GM18517 (cell line): ENCODE results near the gene DNAJC3.
"Not testable (repeated sequence)": the region's sequence is repeated elsewhere in the genome, so short reads cannot be mapped to it uniquely, and the experiment has no call there.

Experiments used
- ATAC-seq: cut with Tn5 transposase; IDR thresholded peaks from one replicate; pipeline ENCODE4 v1.9.1; 2021; ENCODE audit warnings: mild to moderate bottlenecking, moderate library complexity; ENCODE audit not compliant: unreplicated experiment

The DNAJC3 gene

DNA sequence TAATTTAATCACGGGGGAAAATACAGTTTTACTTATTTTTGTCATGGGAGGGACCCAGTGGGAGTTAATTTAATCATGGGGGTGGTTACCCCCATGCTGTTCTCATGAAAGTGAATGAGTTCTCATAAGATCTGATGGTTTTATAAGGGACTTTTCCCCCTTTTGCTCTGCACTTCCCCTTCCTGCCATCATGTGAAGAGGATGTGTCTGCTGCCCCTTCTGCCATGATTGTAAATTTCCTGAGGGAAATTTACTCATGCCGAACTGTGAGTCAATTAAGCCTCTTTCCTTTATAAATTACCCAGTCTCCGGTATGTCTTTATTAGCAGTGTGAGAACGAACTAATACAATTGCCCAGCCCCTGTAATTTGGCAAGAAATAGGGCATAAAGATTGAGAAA is 35.9 kb downstream of the DNAJC3 start:
- ATAC-seq: not testable (repeated sequence)

DNA sequence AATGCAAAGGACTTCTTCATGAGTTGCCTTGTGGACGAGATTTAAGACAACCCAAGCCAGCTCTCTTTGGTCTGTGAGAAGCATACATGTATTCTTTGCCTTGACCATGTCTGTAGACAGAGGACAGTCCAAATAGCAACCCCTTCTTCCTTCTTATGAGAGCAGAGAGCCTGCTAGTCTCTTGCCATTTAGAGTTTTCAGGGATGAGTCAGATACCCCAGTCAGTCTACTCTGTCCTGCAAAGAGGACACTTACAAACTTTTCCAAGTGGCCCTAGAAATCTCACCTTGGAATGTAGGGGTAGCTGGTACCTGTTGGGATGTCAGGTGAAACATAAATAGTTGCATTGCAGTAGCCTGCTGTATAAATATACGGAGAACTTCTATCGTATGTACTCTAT is 36.7 kb downstream of the DNAJC3 start:
- ATAC-seq: no peak

GRCh38 chr13:95714142-95714832 is 37.3 kb downstream of the DNAJC3 start:
- no peak for ATAC-seq

GRCh38 chr13:95716231-95716630 is 39.3 kb downstream of the DNAJC3 start:
- ATAC-seq: no peak

- ATAC-seq: no peak
Measured at GRCh38 chr13:95722241-95722640, 45.3 kb downstream of the DNAJC3 start.

DNA sequence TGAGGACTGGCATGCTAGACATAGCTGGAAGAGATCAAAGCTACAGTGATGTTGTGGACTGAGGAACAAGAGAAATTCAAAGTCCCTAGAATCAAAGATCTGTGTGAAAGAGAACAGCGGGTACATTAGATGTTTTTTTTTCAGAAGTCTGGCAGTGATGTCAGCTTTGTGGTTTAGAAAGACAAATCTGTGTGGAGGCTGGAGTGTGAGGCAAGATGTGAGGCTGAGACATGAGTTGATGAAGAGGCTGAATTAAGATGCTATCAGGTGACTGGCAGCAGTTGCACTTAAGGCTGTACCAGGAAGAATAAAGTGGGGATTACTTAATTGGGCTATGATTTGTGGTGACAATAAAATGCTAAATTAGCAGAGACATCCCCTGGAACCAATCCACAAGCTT is 46.5 kb downstream of the DNAJC3 start:
- no peak for ATAC-seq

GRCh38 chr13:95724252-95724651 is 47.3 kb downstream of the DNAJC3 start:
- no peak for ATAC-seq

DNA sequence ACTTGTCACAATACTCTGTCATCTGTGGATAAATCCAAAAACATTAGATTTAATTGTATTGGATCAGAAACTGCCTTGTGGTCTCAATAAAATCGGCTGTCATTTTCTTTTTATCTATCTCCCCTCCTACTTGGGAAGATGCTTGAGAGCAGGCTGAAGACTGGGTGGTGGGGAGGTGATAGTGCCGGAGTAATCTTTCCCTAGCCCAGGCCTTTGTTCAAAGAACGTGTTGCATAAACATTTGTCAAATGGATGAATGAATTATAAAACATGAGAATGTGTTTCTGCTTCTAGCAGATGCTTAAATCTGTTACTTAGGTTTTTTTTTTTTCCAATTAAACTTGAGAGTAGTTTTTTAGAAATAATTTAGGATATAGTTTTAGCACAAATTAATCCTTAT is 49.9 kb downstream of the DNAJC3 start:
- ATAC-seq: no peak

DNA sequence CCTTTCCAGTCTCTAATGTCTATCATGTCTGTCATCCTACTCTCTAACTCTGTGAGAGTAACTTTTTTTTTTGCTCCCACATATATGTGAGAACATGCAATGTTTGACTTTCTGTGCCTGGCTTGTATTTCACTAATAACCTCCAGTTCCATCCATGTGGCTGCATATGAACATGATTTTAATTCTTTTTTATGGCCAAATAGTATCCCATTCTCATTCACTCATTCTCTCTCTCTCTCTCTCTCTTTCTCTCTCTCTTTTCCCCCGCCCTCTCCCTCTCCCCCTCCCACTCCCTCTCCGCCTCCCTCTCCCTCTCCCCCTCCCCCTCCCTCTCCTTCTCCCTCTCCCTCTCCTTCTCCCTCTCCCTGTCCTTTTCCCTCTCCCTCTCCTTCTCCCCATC is 52.0 kb downstream of the DNAJC3 start:
- ATAC-seq: no peak

DNA sequence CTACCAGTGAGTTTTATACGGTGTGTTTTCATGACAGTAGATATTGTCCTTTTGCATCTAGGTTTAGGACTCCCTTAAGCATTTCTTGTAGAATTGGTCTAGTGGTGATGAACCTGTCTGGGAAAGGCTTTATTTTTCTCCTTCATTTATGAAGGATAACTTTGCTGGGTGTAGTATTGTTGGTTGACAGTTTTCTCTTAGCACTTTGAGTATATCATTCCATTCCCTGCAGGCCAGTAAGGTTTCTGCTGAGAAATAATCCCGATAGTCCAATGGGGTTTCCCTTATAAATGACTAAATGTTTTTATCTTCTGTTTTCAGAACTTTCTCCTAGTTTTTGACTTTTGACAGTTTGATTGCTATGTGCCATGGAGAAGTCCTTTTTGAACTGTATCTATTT is 57.2 kb downstream of the DNAJC3 start:
- ATAC-seq: no peak

GRCh38 chr13:95740071-95740978 is 63.4 kb downstream of the DNAJC3 start:
- not testable (repeated sequence) for ATAC-seq

- no peak for ATAC-seq
Measured at GRCh38 chr13:95740979-95741320, 64.0 kb downstream of the DNAJC3 start.

- ATAC-seq: no peak
Measured at GRCh38 chr13:95741584-95742563, 64.9 kb downstream of the DNAJC3 start.

DNA sequence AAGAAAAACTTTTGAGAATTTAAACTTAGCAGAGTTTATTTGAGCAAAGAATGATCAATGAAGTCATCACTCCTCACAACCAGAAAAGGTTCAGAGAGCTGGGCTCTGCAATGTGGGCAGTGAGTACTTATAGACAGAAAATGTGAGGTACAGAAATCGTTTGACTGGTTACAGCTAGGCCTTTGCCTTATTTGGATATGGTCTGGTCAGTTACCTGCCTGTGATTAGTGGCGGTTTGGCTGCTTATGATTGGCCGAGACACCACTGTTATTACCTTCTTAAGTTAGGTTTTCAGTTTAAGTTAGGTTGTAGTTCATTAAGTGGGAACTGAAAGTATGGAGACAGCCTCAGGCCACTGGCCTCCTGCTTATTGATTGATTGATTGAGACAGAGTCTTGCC is 66.3 kb downstream of the DNAJC3 start:
- no peak for ATAC-seq

DNA sequence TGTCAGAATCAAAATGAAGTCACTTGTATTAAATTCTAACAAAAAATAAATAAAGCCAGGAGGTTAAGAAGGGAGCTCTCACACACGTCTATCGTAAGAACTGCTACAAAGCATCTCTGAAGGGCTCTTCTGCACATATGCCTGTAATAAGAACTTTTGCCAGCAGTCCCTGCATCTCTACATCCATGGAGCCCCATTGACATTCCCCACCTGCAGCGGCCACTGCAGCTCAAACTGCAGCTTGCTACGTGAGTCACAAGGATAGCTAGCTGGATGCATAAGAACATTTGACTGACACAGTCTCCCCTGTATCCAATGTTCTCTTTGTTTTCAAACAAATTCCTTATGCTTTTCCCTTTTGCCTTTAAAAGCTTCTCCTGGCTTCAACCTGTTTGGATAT is 68.3 kb downstream of the DNAJC3 start:
- ATAC-seq: no peak

DNA sequence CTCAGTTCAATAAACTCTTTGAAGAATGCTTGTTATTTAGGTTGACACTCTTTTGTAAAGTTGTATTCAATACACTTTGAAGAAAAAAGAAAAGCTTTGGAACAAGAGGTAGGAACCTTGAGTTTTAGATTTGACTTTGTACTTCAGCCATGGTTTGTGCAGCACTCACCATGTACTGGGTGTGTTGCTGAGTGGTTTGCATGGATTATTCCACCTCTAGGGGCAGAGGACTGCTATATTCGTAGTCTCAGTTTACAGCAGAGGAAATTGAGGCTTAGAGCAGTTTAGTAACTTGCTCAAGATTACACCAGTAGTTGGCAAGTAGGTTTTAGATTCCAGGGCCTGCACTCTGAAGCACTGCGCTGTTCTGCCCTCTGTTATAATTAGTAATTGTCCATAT is 68.8 kb downstream of the DNAJC3 start:
- no peak for ATAC-seq

GRCh38 chr13:95749545-95749944 is 72.6 kb downstream of the DNAJC3 start:
- no peak for ATAC-seq

DNA sequence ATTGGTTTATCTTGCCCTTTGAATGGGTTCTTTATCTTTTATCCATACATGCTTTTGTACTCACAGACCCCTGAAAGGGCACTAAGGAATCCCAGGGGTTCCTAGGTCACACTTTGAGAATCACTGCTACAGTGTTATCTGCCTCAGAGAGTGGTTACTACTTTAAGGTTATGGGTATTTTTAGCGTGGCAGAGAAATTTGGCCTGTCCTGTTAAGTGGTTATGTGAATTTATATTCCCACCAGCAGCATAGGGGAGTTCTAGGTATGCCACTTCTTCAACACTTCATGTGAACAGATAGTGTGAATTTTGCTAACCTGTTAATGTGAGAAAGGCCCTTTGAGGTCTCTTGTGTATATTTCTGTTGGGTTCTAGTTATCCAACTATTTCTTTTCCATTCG is 75.7 kb downstream of the DNAJC3 start:
- ATAC-seq: no peak

DNA sequence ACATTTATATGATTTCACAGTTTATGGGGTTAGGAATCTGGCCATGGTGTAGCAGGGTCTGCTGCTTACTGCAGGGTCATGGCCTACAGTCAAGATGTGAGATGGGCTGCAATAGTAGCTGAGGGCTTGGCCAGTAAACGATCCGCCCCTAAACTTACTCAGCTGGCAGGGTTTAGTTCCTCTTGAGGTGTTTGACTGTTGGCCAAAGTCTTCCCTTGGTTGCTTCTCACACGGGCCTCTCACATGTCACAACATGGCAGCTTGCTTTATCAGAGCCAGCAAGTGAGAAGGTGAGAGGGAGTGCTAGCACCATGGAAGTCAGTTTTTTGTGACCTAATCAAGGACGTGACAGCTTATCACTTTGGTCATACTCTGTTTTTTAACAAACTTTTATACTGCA is 77.1 kb downstream of the DNAJC3 start:
- no peak for ATAC-seq

DNA sequence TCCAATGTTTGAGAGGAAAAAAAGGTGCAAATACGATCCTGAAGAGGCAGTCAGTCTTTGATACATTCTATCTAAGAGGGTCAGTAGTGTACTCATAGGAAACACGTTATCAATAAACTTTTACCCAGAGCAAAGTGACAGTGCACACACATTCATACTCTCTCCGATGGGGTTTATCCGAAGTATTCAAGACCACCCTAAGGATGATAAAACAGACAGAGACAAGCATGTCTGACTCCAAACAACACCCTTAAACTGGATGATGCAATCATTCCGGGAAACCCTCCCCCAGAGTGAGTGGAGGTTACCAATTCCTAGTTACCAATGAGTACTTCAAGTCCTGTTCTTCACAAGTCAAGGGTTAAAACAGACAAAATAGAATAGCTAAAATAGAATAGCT is 79.1 kb downstream of the DNAJC3 start:
- no peak for ATAC-seq

- ATAC-seq: not testable (repeated sequence)
Measured at GRCh38 chr13:95762626-95763025, 85.7 kb downstream of the DNAJC3 start.
